Brain pericyte (primary cell): ENCODE data around the gene CHMP6.
"Not testable (repeated sequence)": the region's sequence is repeated elsewhere in the genome, so short reads cannot be mapped to it uniquely, and the experiment has no call there.

ENCODE experiments used
- DNase-seq: peaks from one replicate; pipeline ENCODE4 v3.0.0-alpha.2; 2012; ENCODE audit warnings: low read depth, low spot score

Gene CHMP6

DNA sequence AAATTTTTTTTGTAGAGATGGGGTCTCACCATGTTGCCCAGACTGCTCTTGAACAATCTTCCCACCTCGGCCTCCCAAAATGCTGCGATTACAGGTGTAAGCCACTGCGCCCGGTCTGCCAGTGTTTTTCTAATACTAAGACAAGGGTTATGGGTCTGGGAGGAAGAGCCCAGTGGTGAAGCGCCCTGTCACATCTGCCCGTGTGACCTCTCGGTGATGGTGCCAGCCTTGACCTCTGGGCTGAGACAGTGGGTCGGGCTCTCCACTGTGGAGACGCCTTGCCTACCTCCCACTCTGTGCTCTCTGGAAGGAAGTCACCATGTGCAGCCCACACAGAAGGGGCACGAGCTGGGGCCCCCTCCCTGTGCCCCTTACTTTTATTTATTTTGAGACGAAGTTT, 38.2 kb downstream of the CHMP6 start:
- DNase-seq, result no peak

GRCh38 chr17:81030312-81030711, 38.7 kb downstream of the CHMP6 start:
- not testable (repeated sequence) for DNase-seq

- no peak for DNase-seq
Observed at GRCh38 chr17:81030741-81031565, 39.3 kb downstream of the CHMP6 start.

- no peak for DNase-seq
Observed at GRCh38 chr17:81031566-81032550, 40.2 kb downstream of the CHMP6 start.

DNA sequence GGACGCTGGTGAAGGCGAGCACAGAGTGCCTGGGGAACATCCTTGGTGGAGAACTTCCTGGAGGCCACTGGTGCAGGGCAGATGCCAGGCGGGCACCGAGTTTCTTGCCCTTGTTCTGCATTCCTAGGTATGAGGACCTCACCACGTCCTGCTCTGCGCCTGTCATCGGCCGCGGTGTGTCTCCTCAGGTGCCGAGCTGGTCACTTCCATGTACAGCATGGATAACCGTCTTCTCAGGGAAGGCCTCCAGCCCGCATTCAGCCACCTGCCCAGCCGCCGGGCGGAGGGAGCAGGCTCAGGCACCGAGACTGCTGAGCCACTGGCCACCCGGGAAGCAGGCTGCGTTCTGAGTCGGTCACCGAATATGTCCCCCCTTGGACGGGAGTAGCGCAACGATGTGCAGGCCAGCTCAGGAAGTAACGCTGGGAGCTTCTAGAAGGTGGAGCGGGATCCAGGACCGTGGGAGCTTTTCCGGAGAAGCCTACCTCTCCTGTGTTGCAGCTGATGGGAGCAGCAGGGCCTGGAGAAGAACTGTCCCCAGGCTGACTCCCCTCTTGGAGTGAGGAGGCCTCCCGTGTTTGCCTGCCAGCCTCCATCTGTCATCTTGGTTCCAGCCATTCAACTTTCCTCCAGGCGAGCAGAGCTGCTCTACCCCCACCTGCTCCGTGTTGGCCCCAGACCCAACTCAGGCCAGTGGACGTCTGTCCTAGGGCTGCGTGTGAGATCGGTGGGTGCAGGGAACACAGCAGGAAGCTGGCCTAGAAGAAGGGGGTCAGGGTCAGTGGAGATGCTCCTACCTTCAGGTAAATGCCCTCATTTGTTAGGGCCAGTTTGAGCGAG, 41.2 kb downstream of the CHMP6 start:
- no peak for DNase-seq

GRCh38 chr17:81033535-81034167, 42.0 kb downstream of the CHMP6 start:
- no peak for DNase-seq

GRCh38 chr17:81034168-81034777, 42.6 kb downstream of the CHMP6 start:
- DNase-seq, result no peak

DNA sequence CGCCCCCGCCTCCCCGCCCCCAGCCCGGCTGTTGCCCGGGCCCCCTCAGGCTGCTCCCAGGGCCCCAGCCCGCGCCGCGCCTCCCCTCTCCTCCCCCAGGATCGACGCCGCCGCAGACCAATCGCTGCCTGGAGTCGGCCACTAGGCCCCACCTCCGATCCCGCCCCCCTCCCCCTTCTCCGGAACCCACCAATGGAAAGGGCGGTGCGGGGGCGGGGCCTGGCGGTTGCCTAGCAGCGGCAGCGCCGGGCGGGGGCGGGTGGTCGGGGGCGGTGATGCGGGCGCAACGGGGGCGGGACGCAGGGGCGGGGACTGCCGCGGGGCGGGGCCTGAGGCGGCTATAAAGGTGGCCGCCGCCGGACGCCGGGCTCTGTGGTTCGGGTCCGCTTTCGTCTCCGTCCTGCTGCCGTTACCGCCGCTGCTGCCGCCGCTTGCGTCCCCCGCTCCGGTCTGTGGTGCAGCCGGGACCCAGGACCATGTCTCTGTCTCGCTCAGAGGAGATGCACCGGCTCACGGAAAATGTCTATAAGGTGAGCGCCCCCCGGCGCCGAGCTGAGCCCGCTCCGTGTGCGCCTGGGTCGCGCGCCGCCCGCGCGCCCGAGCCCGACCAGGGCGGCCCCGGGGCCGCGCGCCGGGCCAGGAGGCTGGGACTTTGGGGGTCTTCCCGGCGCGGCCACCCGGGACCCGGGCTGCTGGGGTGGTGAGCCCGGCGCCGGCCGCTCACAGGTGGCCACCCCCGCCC, 43.3 kb downstream of the CHMP6 start, which contains the start of gene BAIAP2:
Gene BAIAP2, plus strand, starts transcription at position 373 of the 742 bp plus-strand sequence. Its CDS starts 104 bp downstream, at position 477.
- peak; percentile 63 for DNase-seq

GRCh38 chr17:81035521-81036196, 44.0 kb downstream of the CHMP6 start:
- no peak for DNase-seq

- no peak for DNase-seq
Observed at GRCh38 chr17:81036197-81036941, 44.7 kb downstream of the CHMP6 start.

GRCh38 chr17:81037026-81037797, 45.6 kb downstream of the CHMP6 start:
- DNase-seq, result no peak

DNA sequence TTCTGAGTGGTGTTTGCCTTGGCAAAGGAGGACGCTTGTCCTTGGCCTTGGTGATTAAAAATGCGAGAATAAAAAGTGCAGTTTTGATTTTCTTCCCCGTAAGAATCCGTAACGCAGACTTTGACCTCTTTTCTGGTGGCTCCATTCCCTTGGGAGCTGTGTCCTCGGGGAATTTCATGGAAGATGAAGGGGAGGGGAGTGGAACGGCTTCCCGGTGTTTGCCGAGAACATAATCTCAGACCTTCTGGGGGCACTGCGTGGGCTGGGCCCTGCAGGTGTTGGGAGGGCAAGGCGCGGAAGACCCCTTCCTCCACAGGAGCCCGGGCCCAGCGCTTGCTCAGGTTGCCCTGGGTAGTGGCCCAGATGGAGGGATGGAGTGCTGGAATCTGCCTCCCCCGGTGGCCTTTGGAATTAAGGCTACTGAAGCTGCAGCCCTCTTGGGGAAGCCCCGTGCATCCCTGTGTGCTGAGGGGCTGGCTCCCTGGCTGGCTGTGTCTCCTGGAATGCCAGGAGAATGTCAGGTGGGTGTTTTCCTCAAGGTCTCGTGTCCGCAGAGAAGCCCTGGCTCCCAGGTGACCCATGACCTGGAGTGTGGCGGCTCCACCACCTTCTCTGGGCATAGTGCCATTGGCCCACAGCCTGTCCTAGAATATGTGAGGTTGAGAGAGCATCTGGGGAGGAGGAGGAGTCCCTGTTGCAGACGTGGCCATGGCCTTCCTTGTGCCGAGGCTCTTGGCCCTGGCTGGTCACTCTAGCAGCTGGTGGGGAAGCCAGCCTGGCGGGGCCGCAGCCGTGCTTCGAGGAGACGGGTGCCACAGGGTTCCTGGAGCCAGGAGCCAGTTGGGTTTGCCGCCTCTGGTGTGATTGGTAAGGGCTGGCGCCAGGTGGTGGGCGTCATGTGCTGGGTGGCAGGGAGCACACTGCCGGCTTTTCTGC, 46.4 kb downstream of the CHMP6 start:
- no peak for DNase-seq

- DNase-seq, result no peak
Observed at GRCh38 chr17:81039096-81039495, 47.5 kb downstream of the CHMP6 start.

DNA sequence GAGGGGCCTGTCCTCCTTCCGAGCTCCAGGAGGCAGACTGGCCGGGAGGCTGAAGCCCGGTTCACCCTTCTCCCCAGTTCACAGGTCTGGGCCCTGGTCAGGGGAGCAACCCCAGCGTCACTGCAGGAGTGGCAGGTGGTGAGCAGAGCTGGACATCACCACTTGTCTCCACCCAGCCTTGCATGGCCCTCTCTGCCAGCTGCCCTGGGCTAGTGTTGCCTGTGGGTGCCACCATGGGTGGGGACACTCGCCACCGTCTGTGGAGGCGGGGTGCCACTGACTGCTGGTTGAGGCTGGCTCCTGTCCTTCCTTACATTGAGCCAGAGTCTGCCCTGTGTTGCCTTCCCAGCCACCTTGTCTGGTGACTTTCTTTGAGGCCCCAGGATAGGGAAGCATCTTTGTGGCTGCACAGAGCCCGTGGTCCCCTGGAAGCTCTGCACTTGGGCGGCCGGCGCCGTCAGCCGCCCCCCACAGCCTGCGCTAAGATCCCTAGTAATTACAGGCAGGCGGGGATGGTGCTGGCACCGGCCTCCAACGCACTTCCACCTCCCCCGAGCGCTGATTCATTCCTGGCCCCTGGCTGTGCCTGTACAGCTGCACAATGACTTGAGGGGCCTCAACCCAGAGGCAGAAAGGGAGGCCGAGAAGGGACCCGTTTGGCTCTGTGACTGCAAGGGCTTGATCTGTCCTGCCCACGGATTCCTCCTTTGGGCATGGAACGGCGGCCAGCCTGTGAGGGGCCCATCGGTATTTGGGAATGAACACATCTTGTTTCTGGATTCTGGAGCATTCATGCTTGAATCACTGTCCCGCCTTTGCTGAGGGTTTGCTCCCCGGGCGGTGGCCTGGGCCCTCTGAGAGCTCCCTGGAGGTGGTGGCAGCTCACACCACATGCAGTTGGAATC, 48.5 kb downstream of the CHMP6 start:
- no peak for DNase-seq

DNA sequence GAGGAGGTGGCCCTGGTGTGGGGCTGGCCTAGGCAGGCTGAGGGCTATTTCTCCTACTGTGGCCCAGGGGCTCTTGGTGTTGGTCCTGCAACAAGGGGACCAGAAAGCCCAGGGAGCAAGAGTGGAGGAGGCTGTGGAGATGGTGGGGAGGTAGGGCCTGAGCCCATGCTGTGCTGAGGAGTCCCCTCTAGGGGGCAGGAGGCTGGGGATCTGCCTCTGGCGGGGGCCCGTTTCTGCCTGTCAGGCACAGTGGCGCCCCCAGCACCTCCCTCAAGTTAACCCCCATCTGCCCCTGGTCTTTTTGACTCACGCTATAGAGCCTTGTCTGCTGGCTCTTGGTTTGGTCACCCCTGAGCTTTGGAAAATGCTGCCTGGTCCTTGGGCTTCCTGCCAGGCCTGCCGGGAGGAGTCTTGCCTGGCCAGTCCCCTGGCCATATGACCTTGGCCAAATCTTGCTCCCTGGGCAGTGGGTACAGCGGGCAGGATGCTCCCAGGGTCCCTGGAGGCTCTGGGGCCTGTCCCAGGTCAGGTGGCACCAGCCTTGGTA, 49.2 kb downstream of the CHMP6 start:
- no peak for DNase-seq
